ENCODE results near the gene PLXNC1.

PLXNC1 gene

GRCh38 chr12:94273272-94273671, 124.9 kb downstream of the PLXNC1 start:
- no peaks in the 10 kb centered on the region for H3K79me2 ChIP-seq (ENCODE audit: insufficient read depth, low read depth)
- no peak overlapping the region for H3K4me3 ChIP-seq (IDR thresholded peaks at IDR 0.05; ENCODE audit: insufficient read depth, low read depth, low read length)
- no peak overlapping the region for H2AFZ ChIP-seq (ENCODE audit: low read depth)
- no peak overlapping the region for H3K4me2 ChIP-seq
- peaks cover 23% of the 10 kb centered on the region for H3K4me1 ChIP-seq (ENCODE audit: low read depth, poor library complexity, severe bottlenecking)
- no peak for TF ChIP-seq CTCF (conservative IDR thresholded peaks at IDR 0.05; ENCODE audit: low read depth, low read length)
- no peak overlapping the region for H3K9ac ChIP-seq
- H3K36me3 ChIP-seq (ENCODE audit: insufficient read depth): no peaks in the 10 kb centered on the region
- no peaks in the 10 kb centered on the region for H4K20me1 ChIP-seq (ENCODE audit: insufficient read depth)
- H3K27ac ChIP-seq: no peak overlapping the region
- no peaks in the 10 kb centered on the region for H3K27me3 ChIP-seq (ENCODE audit: insufficient read depth, low read depth)

- Histone ChIP-seq H3K4me1 (ENCODE audit: low read depth, poor library complexity, severe bottlenecking) (peaks cover 1% of the 10 kb centered on the region), H3K27ac (no peak overlapping the region), H3K4me3 (IDR thresholded peaks at IDR 0.05; ENCODE audit: insufficient read depth, low read depth, low read length) (no peak overlapping the region), H3K9ac (no peak overlapping the region), H3K36me3 (ENCODE audit: insufficient read depth) (no peaks in the 10 kb centered on the region), H4K20me1 (ENCODE audit: insufficient read depth) (no peaks in the 10 kb centered on the region), H3K4me2 (no peak overlapping the region), H2AFZ (ENCODE audit: low read depth) (no peak overlapping the region), H3K27me3 (ENCODE audit: insufficient read depth, low read depth) (no peaks in the 10 kb centered on the region), H3K79me2 (ENCODE audit: insufficient read depth, low read depth) (no peaks in the 10 kb centered on the region)
- TF ChIP-seq CTCF (conservative IDR thresholded peaks at IDR 0.05; ENCODE audit: low read depth, low read length): no peak
Observed at GRCh38 chr12:94276725-94277124, 128.3 kb downstream of the PLXNC1 start.

- TF ChIP-seq CTCF (conservative IDR thresholded peaks at IDR 0.05; ENCODE audit: low read depth, low read length): no peak
- no peaks in the 10 kb centered on the region for H3K36me3 ChIP-seq (ENCODE audit: insufficient read depth)
- H4K20me1 ChIP-seq (ENCODE audit: insufficient read depth): no peaks in the 10 kb centered on the region
- no peak overlapping the region for H3K4me2 ChIP-seq
- no peak overlapping the region for H3K27ac ChIP-seq
- no peaks in the 10 kb centered on the region for H3K27me3 ChIP-seq (ENCODE audit: insufficient read depth, low read depth)
- H3K4me3 ChIP-seq (IDR thresholded peaks at IDR 0.05; ENCODE audit: insufficient read depth, low read depth, low read length): no peak overlapping the region
- no peaks in the 10 kb centered on the region for H3K79me2 ChIP-seq (ENCODE audit: insufficient read depth, low read depth)
- H3K4me1 ChIP-seq (ENCODE audit: low read depth, poor library complexity, severe bottlenecking): no peaks in the 10 kb centered on the region
- no peak overlapping the region for H3K9ac ChIP-seq
- no peak overlapping the region for H2AFZ ChIP-seq (ENCODE audit: low read depth)
Observed at GRCh38 chr12:94277426-94278000, 129.1 kb downstream of the PLXNC1 start.

GRCh38 chr12:94280063-94280462, 131.7 kb downstream of the PLXNC1 start:
- Histone ChIP-seq H4K20me1 (ENCODE audit: insufficient read depth) (no peaks in the 10 kb centered on the region), H3K4me3 (IDR thresholded peaks at IDR 0.05; ENCODE audit: insufficient read depth, low read depth, low read length) (no peak overlapping the region), H2AFZ (ENCODE audit: low read depth) (no peak overlapping the region), H3K4me2 (no peak overlapping the region), H3K27me3 (ENCODE audit: insufficient read depth, low read depth) (no peaks in the 10 kb centered on the region), H3K79me2 (ENCODE audit: insufficient read depth, low read depth) (no peaks in the 10 kb centered on the region), H3K9ac (no peak overlapping the region), H3K27ac (no peak overlapping the region), H3K36me3 (ENCODE audit: insufficient read depth) (no peaks in the 10 kb centered on the region), H3K4me1 (ENCODE audit: low read depth, poor library complexity, severe bottlenecking) (no peaks in the 10 kb centered on the region)
- TF ChIP-seq CTCF (conservative IDR thresholded peaks at IDR 0.05; ENCODE audit: low read depth, low read length): no peak
